GM12878 (cell line): ENCODE results near the gene LAMA2. TPM values are rescaled to one million over a fixed set of nuclear protein-coding genes. Genes with fewer than 3 reads are reported as not detected.

Source experiments
- ATAC-seq: fragments of 200-7000 bp; cut with Tn5 transposase; 3 replicates; pipeline ENCODE4 v1.9.1; 2020; ENCODE audit warnings: mild to moderate bottlenecking, moderate library complexity
- BruUV-seq: library from RNA; stranded (reverse); fragments of 400-500 nt; replicated peaks from 2 replicates; lab custom pipeline; 2021; lab: Mats Ljungman, UMichigan
- CTCF ChIA-PET: fragments of 300-600 bp; sonication (Branson Sonifier 250); formaldehyde crosslinking; extraction: SDS; loops from one replicate; lab custom pipeline; 2021; ENCODE audit warnings: inconsistent platforms; lab: Yijun Ruan, JAX
- POLR2A ChIA-PET: fragments of 350-600 bp; formaldehyde crosslinking; extraction: SDS; loops from one replicate; lab custom pipeline; 2021; ENCODE audit warnings: inconsistent platforms; lab: Charles Lee
- RAD21 ChIA-PET: fragments of 300-600 bp; sonication (Branson Sonifier 250); formaldehyde crosslinking; loops from one replicate; lab custom pipeline; 2023; ENCODE audit warnings: antibody characterized with exemption; ENCODE audit not compliant: unreplicated experiment; lab: Charles Lee
- SMC1A ChIA-PET: fragments of 300-600 bp; sonication (Branson Sonifier 250); formaldehyde crosslinking; loops from one replicate; lab custom pipeline; 2023; ENCODE audit not compliant: unreplicated experiment, uncharacterized antibody; lab: Charles Lee
- DNase-seq: peaks from one replicate; pipeline ENCODE4 v3.0.0-alpha.2; 2011; ENCODE audit warnings: low read depth, low spot score
- FAIRE-seq: peaks from 3 replicates; lab custom pipeline; 2011; peaks lifted over from hg19 to GRCh38; lab: Jason Lieb, UNC
- H2AFZ ChIP-seq: 2 replicates; pipeline ENCODE4 v1.6.0; 2011; ENCODE audit warnings: low read depth, low read length, control low read depth; ENCODE audit not compliant: control insufficient read depth
- H3K27ac ChIP-seq: 2 replicates; pipeline ENCODE4 v1.5.1; 2011; ENCODE audit warnings: control low read depth; ENCODE audit not compliant: control insufficient read depth, insufficient read depth
- H3K27me3 ChIP-seq, 2 experiments: replicated peaks in 1 of 2; 2 replicates each; pipeline versions ENCODE4 v1.6.0 to v1.6.1; 2011; ENCODE audit warnings: low read length in 1 of 2; ENCODE audit not compliant: control insufficient read depth in 2 of 2, insufficient read depth in 2 of 2
- H3K36me3 ChIP-seq, 2 experiments: 2 replicates each; pipeline ENCODE4 v1.5.1; 2011; ENCODE audit warnings: low read length in 1 of 2; ENCODE audit not compliant: control insufficient read depth in 2 of 2, insufficient read depth in 2 of 2
- H3K4me1 ChIP-seq: 2 replicates; pipeline ENCODE4 v1.6.1; 2011; ENCODE audit warnings: mild to moderate bottlenecking, low read length, moderate library complexity, mixed read lengths; ENCODE audit not compliant: control insufficient read depth, insufficient read depth
- H3K4me2 ChIP-seq: 2 replicates; pipeline ENCODE4 v1.6.0; 2011; ENCODE audit warnings: control low read depth; ENCODE audit not compliant: control insufficient read depth, insufficient read depth
- H3K4me3 ChIP-seq: fragments of 200-600 bp; sonication (generic); 2 replicates; pipeline ENCODE4 v1.5.1; 2016
- H3K79me2 ChIP-seq: 2 replicates; pipeline ENCODE4 v1.6.0; 2011; ENCODE audit warnings: low read length; ENCODE audit not compliant: control insufficient read depth, insufficient read depth
- H3K9ac ChIP-seq: 2 replicates; pipeline ENCODE4 v1.8.0; 2011; ENCODE audit warnings: low read length, control low read depth, mixed read lengths; ENCODE audit not compliant: control insufficient read depth, insufficient read depth
- H3K9me3 ChIP-seq: replicated peaks from 3 replicates; pipeline ENCODE4 v1.5.1; 2011; ENCODE audit warnings: mild to moderate bottlenecking, low read length; ENCODE audit not compliant: control insufficient read depth, insufficient read depth
- H4K20me1 ChIP-seq: 2 replicates; pipeline ENCODE4 v1.6.0; 2011; ENCODE audit not compliant: control insufficient read depth, insufficient read depth
- BCLAF1 ChIP-seq: fragments of 450-650 bp; IDR thresholded peaks from 2 replicates; pipeline ENCODE4 v1.6.1; 2017; ENCODE audit warnings: antibody characterized with exemption, mild to moderate bottlenecking, moderate library complexity
- BHLHE40 ChIP-seq, 2 experiments: fragments of 450-650 bp in 1 of 2; IDR thresholded peaks; 2 replicates each; pipeline ENCODE4 v1.6.1; 2011 to 2017; ENCODE audit warnings: low read depth in 2 of 2, borderline replicate concordance in 1 of 2, improper control_type of control experiment in 1 of 2, low read length in 1 of 2, mild to moderate bottlenecking in 1 of 2
- CHD1 ChIP-seq: IDR thresholded peaks from 2 replicates; pipeline ENCODE4 v1.6.1; 2012; ENCODE audit warnings: low read depth, low read length, improper control_type of control experiment
- CREB1 ChIP-seq: IDR thresholded peaks from 2 replicates; pipeline ENCODE4 v1.6.1; 2012; ENCODE audit warnings: low read depth, mild to moderate bottlenecking, inconsistent platforms
- PAX8 ChIP-seq: fragments of 450-650 bp; IDR thresholded peaks from 2 replicates; pipeline ENCODE4 v1.6.1; 2017; ENCODE audit warnings: mild to moderate bottlenecking, moderate library complexity
- WGBS: methylation state at CpG from one replicate; pipeline ENCODE4 v1.1.6; 2016; ENCODE audit warnings: low lambda C conversion rate; ENCODE audit not compliant: insufficient replicate concordance, insufficient coverage; ENCODE audit errors: missing lambda C conversion rate; 5-methylcytosine and 5-hydroxymethylcytosine counted together
- in situ Hi-C: fragments of 300-500 bp; cut with MboI; formaldehyde crosslinking; loops from 9 replicates; pipeline ENCODE4 v1.14.3; 2018; ENCODE audit warnings: mixed read lengths
- intact Hi-C: fragments of 100-400 bp; cut with micrococcal nuclease; formaldehyde crosslinking; loops from one replicate; pipeline ENCODE4 v1.14.2; 2022; ENCODE audit not compliant: unreplicated experiment
- polyA plus RNA-seq, 11 experiments: library from polyadenylated mRNA; depleted of rRNA in 4 of 11; unstranded in 6 of 11; stranded (reverse) in 5 of 11; fragments of >200 nt; fragmentation: Nextera tagmentation in 4 of 11; fragmentation: Illumina TruSeq in 1 of 11; extraction: Ambion mirVana in 4 of 11; extraction: Trizol in 1 of 11; gene quantifications; 1 replicate in 1 of 11; 2 replicates in 10 of 11; pipeline versions ENCODE4 v1.2.1 to v1.2.3, GENCODE V29; 2011 to 2016; ENCODE audit warnings: inconsistent platforms in 2 of 11, missing spikeins in 2 of 11, low read depth in 1 of 11
- total RNA-seq, 4 experiments: library from RNA; depleted of rRNA in 3 of 4; stranded (reverse); fragments of >200 nt in 3 of 4; fragmentation: Illumina TruSeq in 1 of 4; extraction: Trizol in 1 of 4; gene quantifications; 2 replicates each; pipeline versions ENCODE4 v1.2.1 to v1.2.3, GENCODE V29; 2013 to 2021

LAMA2 gene
- total and polyA plus RNA-seq, 10 of the 15 experiments (the other 5 are each of a cell fraction or from before 2014, with no cell fraction given): 0.04 to 2.0 (median 0.37) TPM; not detected in 1

GRCh38 chr6:129368076-129368475 is 485.1 kb downstream of the LAMA2 start (continued):
- TF ChIP-seq BCLAF1 (no peak), CHD1 (no peak), CREB1 (no peak)

- no peaks in the 10 kb centered on the region for H3K27me3 ChIP-seq
- in situ Hi-C loops: no loop called here
- no peak for DNase-seq
- no peak overlapping the region for H3K9ac ChIP-seq
- ChIA-PET RAD21 (no interaction called here), POLR2A (no interaction called here), SMC1A (no interaction called here), CTCF (interaction anchor here (2.0 kb wide), 1 partner anchor 26 kb away, joined by 5 read pairs; no protein-coding TSS in a partner anchor)
- H3K36me3 ChIP-seq: no peaks in the 10 kb centered on the region
- H4K20me1 ChIP-seq: no peaks in the 10 kb centered on the region
- FAIRE-seq: no peak
- no TSS peak for BruUV-seq
- H3K27ac ChIP-seq: no peak overlapping the region
- H3K9me3 ChIP-seq: no peaks in the 10 kb centered on the region
- H2AFZ ChIP-seq: no peak overlapping the region
- 63% methylated on average over 2 of the region's 2 CpGs for WGBS
- intact Hi-C loops: no loop called here
- ATAC-seq: no peak
- no peaks in the 10 kb centered on the region for H3K4me1 ChIP-seq
- H3K79me2 ChIP-seq: no peaks in the 10 kb centered on the region
- no peak overlapping the region for H3K4me2 ChIP-seq
- TF ChIP-seq BHLHE40 (IDR thresholded peaks at IDR 0.05; ENCODE audit: borderline replicate concordance in 1 of 2, low read depth in 2 of 2, low read length in 1 of 2) (no peak), PAX8 (no peak)
- H3K4me3 ChIP-seq: no peak overlapping the region
These were observed 486.0 kb downstream of the LAMA2 start for GRCh38 chr6:129368970-129369369.
